Measurements from ENCODE around the gene ANKFN1.

The ANKFN1 gene

DNA sequence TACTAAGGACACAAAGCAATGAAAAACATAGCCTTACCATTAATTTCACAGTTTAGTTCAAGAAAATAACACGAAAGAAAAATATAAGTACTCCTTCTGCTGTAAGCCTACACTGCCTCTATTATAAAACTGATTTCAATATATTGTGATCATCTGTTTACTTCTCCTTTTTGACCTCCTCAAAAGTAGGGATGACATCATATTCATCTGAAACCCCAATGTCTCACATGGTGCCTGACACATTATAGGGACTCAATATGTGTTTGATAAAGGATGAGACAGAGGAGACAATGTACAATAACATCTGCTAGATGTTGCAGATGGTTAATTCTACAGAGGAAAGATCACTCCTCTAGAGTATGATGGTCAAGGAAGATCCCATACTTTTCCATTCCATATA, 321.8 kb downstream of the ANKFN1 start:
- Mint-ChIP-seq H3K4me3 (no peak overlapping the region), H3K9me3 (peaks cover 2 to 7% of the 10 kb centered on the region in 2 donors), H3K27ac (no peak overlapping the region), H3K4me1 (ENCODE audit: low read depth in 2 of 2) (no peaks in the 10 kb centered on the region), H3K36me3 (ENCODE audit: insufficient read depth) (no peaks in the 10 kb centered on the region), H3K27me3 (peaks cover 24 to 36% of the 10 kb centered on the region in 2 donors)
- no peak for DNase-seq
- ATAC-seq (replicated peaks): no peak

GRCh38 chr17:56478836-56479447, 325.7 kb downstream of the ANKFN1 start:
- H3K4me3 Mint-ChIP-seq: no peak overlapping the region
- H3K4me1 Mint-ChIP-seq (ENCODE audit: low read depth in 2 of 2): no peaks in the 10 kb centered on the region
- no peak overlapping the region for H3K27ac Mint-ChIP-seq
- DNase-seq (no peak), ATAC-seq (replicated peaks) (no peak)
- peaks cover 24 to 25% of the 10 kb centered on the region in 2 donors for H3K27me3 Mint-ChIP-seq
- H3K9me3 Mint-ChIP-seq: no peaks in the 10 kb centered on the region
- H3K36me3 Mint-ChIP-seq (ENCODE audit: insufficient read depth): no peaks in the 10 kb centered on the region

- no peak for ATAC-seq (replicated peaks)
- Mint-ChIP-seq H3K27ac (no peak overlapping the region), H3K4me3 (no peak overlapping the region), H3K36me3 (ENCODE audit: insufficient read depth) (no peaks in the 10 kb centered on the region), H3K27me3 (peaks cover 15 to 31% of the 10 kb centered on the region in 2 donors), H3K9me3 (no peaks in the 10 kb centered on the region), H3K4me1 (ENCODE audit: low read depth in 2 of 2) (no peaks in the 10 kb centered on the region)
- no peak for DNase-seq
These were observed 327.2 kb downstream of the ANKFN1 start for GRCh38 chr17:56480501-56480900.

GRCh38 chr17:56481659-56482058, 328.4 kb downstream of the ANKFN1 start:
- no peaks in the 10 kb centered on the region for H3K36me3 Mint-ChIP-seq (ENCODE audit: insufficient read depth)
- H3K4me1 Mint-ChIP-seq (ENCODE audit: low read depth in 2 of 2): no peaks in the 10 kb centered on the region
- peaks cover 15 to 31% of the 10 kb centered on the region in 2 donors for H3K27me3 Mint-ChIP-seq
- H3K9me3 Mint-ChIP-seq: no peaks in the 10 kb centered on the region
- ATAC-seq (replicated peaks) (no peak), DNase-seq (no peak)
- no peak overlapping the region for H3K27ac Mint-ChIP-seq
- H3K4me3 Mint-ChIP-seq: no peak overlapping the region

DNA sequence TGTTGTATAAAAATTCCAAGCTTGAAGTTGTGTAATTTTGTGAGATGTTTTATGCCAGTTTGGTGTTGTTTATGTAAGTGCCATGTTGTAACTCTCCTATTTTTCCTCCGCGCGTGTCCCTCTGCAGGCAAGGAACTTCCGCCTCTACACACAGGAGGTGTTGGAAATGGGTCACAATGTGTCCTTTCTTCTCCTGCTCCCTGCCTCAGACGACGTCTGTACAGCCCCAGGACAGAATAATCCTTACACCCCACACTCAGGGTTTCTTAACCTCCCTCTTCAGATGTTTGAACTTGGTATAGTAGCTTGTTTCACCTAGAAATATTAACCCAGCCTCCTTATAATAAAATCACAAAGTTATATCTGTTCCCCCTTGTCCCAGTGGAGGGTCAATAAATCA, 329.0 kb downstream of the ANKFN1 start:
- Mint-ChIP-seq H3K27ac (no peak overlapping the region), H3K36me3 (ENCODE audit: insufficient read depth) (no peaks in the 10 kb centered on the region), H3K4me1 (ENCODE audit: low read depth in 2 of 2) (no peaks in the 10 kb centered on the region), H3K27me3 (peaks cover 15 to 31% of the 10 kb centered on the region in 2 donors), H3K4me3 (no peak overlapping the region), H3K9me3 (no peaks in the 10 kb centered on the region)
- DNase-seq: no peak
- no peak for ATAC-seq (replicated peaks)

DNA sequence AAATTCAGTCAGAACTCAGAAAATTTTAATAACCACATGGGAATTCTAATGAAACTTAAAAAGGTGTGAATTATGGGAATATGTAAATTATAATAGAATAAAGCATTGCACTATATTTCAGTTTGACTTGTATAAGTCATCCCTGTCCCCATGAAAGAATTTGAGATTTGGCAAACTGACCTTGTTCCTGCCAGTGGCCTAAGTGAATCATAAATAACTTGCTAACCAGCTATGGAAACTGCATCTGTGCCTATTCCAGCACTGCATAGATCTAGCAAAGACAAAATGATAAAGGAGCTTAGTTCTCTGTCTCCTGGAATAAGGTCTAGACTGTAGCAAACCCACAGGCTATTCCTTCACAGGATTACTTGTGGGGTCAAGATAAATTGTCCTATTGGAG, 333.5 kb downstream of the ANKFN1 start:
- Mint-ChIP-seq H3K27me3 (peaks cover 33 to 40% of the 10 kb centered on the region in 2 donors), H3K4me1 (ENCODE audit: low read depth in 2 of 2) (no peaks in the 10 kb centered on the region), H3K36me3 (ENCODE audit: insufficient read depth) (no peaks in the 10 kb centered on the region), H3K27ac (no peak overlapping the region), H3K9me3 (no peaks in the 10 kb centered on the region), H3K4me3 (no peak overlapping the region)
- DNase-seq (no peak), ATAC-seq (replicated peaks) (no peak)

DNA sequence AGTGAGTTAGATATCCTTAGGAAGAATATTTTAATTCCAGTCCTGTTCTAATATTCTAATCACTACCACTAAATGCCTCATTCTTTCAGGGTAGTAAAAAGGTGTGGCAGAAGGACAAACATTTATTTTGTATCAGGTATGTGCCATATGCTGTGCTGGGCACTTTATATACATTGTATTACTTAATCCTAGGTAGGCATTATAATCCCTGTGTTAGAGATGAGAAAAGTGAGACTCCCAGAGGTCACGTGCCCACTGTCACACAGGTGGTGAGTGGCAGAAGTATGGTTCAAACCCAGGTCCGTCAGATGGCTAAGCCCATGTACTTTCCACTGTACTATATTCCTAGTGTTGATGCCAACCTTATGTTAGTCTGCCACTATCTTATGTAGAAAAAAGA, 335.5 kb downstream of the ANKFN1 start:
- Mint-ChIP-seq H3K4me1 (ENCODE audit: low read depth in 2 of 2) (no peaks in the 10 kb centered on the region), H3K9me3 (no peaks in the 10 kb centered on the region), H3K36me3 (ENCODE audit: insufficient read depth) (no peaks in the 10 kb centered on the region), H3K4me3 (no peak overlapping the region), H3K27me3 (peaks cover 22 to 25% of the 10 kb centered on the region in 2 donors), H3K27ac (no peak overlapping the region)
- no peak for DNase-seq
- ATAC-seq (replicated peaks): no peak

GRCh38 chr17:56489980-56490379, 336.7 kb downstream of the ANKFN1 start:
- H3K27ac Mint-ChIP-seq: no peak overlapping the region
- ATAC-seq (replicated peaks): no peak
- H3K4me1 Mint-ChIP-seq (ENCODE audit: low read depth in 2 of 2): no peaks in the 10 kb centered on the region
- H3K36me3 Mint-ChIP-seq (ENCODE audit: insufficient read depth): no peaks in the 10 kb centered on the region
- H3K9me3 Mint-ChIP-seq: no peaks in the 10 kb centered on the region
- peaks cover 24 to 29% of the 10 kb centered on the region in 2 donors for H3K27me3 Mint-ChIP-seq
- DNase-seq: no peak
- H3K4me3 Mint-ChIP-seq: no peak overlapping the region

DNA sequence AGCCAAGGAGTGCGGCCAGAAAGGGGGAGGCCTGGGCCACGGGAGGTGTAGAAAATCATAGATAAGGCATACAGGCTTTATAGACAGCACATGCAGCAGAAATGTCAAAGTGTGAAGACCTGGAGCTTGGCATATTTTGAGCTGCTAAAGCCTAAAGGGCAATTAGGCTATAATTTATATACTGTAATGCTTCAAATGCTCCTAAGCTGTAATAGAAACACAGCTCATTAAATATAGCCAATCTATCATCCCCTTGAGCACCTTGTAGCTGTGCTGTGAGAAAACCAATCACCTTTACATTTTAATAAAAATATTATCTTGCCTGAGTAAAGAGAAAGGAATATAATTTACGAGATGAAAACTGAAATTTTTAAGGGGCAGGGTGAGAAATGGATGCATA, 342.3 kb downstream of the ANKFN1 start:
- H3K27ac Mint-ChIP-seq: no peak overlapping the region
- H3K4me3 Mint-ChIP-seq: no peak overlapping the region
- peaks cover 15 to 21% of the 10 kb centered on the region in 2 donors for H3K27me3 Mint-ChIP-seq
- no peaks in the 10 kb centered on the region for H3K4me1 Mint-ChIP-seq (ENCODE audit: low read depth in 2 of 2)
- H3K36me3 Mint-ChIP-seq (ENCODE audit: insufficient read depth): no peaks in the 10 kb centered on the region
- H3K9me3 Mint-ChIP-seq: no peaks in the 10 kb centered on the region
- DNase-seq (no peak), ATAC-seq (replicated peaks) (no peak)

- Mint-ChIP-seq H3K9me3 (no peaks in the 10 kb centered on the region), H3K36me3 (ENCODE audit: insufficient read depth) (no peaks in the 10 kb centered on the region), H3K27me3 (peaks cover 8 to 17% of the 10 kb centered on the region in 2 donors), H3K4me1 (ENCODE audit: low read depth in 2 of 2) (no peaks in the 10 kb centered on the region), H3K4me3 (no peak overlapping the region), H3K27ac (no peak overlapping the region)
- no peak for ATAC-seq (replicated peaks)
- DNase-seq: no peak
These were observed 343.9 kb downstream of the ANKFN1 start for GRCh38 chr17:56497132-56497531.

GRCh38 chr17:56499799-56500388, 346.6 kb downstream of the ANKFN1 start:
- Mint-ChIP-seq H3K36me3 (ENCODE audit: insufficient read depth) (no peaks in the 10 kb centered on the region), H3K9me3 (no peaks in the 10 kb centered on the region), H3K27ac (no peak overlapping the region), H3K4me1 (ENCODE audit: low read depth in 2 of 2) (no peaks in the 10 kb centered on the region), H3K4me3 (no peak overlapping the region), H3K27me3 (peaks cover 6 to 7% of the 10 kb centered on the region in 2 donors)
- DNase-seq: no peak
- no peak for ATAC-seq (replicated peaks)

DNA sequence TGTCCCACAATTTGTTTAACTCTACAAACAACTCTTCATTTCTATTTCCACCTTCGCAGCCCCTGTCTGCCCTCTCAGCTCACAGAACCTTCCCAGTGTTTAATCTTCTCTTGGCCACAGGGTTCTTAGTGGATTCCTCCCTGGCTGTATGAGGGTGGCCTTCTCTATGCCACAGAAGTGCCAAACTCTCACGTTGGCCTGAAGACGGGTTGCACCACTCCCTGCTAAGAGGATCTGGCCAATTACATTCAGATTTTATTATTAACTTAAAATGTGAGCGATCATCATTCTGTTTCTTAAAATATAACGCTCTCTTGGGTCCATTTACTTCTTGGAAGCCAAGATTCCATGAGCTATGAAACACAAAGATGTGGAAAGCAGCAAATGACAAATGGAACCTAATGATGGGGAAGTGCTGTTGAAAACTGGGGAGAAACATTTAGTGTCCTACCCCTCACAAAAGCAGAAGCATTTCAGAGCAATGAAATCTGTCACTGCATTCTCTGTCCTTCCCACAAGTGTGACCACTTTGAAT, 348.9 kb downstream of the ANKFN1 start:
- no peaks in the 10 kb centered on the region for H3K4me1 Mint-ChIP-seq (ENCODE audit: low read depth in 2 of 2)
- H3K27me3 Mint-ChIP-seq: peaks cover under 1 to 2% of the 10 kb centered on the region in 2 donors
- H3K9me3 Mint-ChIP-seq: no peaks in the 10 kb centered on the region
- H3K27ac Mint-ChIP-seq: no peak overlapping the region
- no peak for DNase-seq
- no peak for ATAC-seq (replicated peaks)
- H3K36me3 Mint-ChIP-seq (ENCODE audit: insufficient read depth): no peaks in the 10 kb centered on the region
- H3K4me3 Mint-ChIP-seq: no peak overlapping the region

DNA sequence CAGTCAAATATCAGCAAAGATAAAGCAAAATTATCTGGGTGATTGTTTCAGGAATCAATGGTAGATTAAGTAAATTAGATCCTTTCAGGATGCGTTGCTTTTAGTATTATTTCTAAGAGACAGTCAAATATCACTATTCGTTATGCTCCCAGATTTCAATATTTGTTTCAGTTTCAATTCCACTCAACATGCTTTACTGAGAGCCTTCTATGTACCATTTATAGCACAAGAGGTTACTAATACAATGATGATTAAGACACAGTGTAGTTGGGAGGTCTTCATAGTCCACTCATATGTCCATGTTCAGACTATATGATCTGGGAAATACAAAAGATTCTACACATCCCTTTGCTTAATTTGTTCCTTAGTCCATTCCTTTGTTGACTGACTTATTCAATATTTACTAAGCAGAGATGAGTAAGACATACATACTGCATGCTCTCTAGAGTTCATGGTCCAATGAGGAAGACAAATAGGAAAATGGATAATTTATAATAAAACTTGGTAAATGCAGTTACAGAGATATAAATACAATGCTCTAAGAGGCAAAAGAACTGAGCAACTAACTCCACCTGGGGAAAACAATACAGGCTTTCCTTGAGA, 352.0 kb downstream of the ANKFN1 start:
- H3K27ac Mint-ChIP-seq: no peak overlapping the region
- DNase-seq: no peak
- H3K36me3 Mint-ChIP-seq (ENCODE audit: insufficient read depth): no peaks in the 10 kb centered on the region
- no peak overlapping the region for H3K4me3 Mint-ChIP-seq
- ATAC-seq (replicated peaks): no peak
- no peaks in the 10 kb centered on the region for H3K9me3 Mint-ChIP-seq
- H3K4me1 Mint-ChIP-seq (ENCODE audit: low read depth in 2 of 2): no peaks in the 10 kb centered on the region
- peaks cover 11 to 23% of the 10 kb centered on the region in 2 donors for H3K27me3 Mint-ChIP-seq

DNA sequence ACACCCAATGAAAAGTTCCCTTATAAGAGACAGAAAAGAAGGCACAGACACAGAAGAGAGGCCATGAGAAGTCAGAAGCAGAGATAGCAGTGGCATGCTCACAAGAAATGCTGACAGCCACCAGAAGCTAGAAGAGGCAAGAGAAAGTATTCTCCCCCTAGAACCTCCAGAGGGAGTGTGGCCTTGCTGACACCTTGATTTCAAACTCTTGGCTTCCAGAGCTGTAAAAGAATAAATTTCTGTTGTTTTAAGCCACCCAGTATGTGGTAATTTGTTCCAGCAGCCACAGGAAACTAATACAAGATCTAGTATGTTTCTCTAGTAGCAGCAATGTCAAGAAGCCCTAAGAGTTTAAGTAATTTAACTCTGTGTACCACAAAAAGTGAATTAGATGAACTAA, 353.1 kb downstream of the ANKFN1 start:
- DNase-seq: no peak
- Mint-ChIP-seq H3K4me1 (ENCODE audit: low read depth in 2 of 2) (no peaks in the 10 kb centered on the region), H3K27me3 (peaks cover 11 to 23% of the 10 kb centered on the region in 2 donors), H3K36me3 (ENCODE audit: insufficient read depth) (no peaks in the 10 kb centered on the region), H3K27ac (no peak overlapping the region), H3K4me3 (no peak overlapping the region), H3K9me3 (no peaks in the 10 kb centered on the region)
- ATAC-seq (replicated peaks): no peak
